ENCODE measurements around the gene ISG15. TPM values are rescaled to one million over a fixed set of nuclear protein-coding genes. Genes with fewer than 3 reads are reported as not detected.
A peak's percentile ranks its signal among the peaks of the same experiment; 100 is the strongest.

ISG15 gene
- total RNA-seq, 5 donors from 2014 or later (not counting 1 experiment from before 2014, with no cell fraction given), result 29.1 to 69.8 (median 48.5) TPM

- CTCF ChIA-PET, result interaction anchor here in 1 of 2 donors (0.6 to 0.8 kb wide), 2 partner anchors 25 to 46 kb away, joined by 5 read pairs; partner anchors contain the start of gene ISG15
- DNase-seq, result peak; percentile 33 to 85 (median 61)
- Histone ChIP-seq H3K36me3 (ENCODE audit: control insufficient read depth in 2 of 2, extremely low read depth in 1 of 2, insufficient read depth in 1 of 2, low read length in 1 of 2) (peaks cover 0 to 4% of the 10 kb centered on the region in 2 donors), H3K4me1 (ENCODE audit: control insufficient read depth in 1 of 2, extremely low read depth in 1 of 2, insufficient read depth in 2 of 2, low read length in 2 of 2) (peaks cover 0 to 21% of the 10 kb centered on the region in 2 experiments), H3K9me3 (no peaks in the 10 kb centered on the region), H3K27ac (ENCODE audit: low read length) (peak overlapping the region; percentile 47), H3K4me3 (ENCODE audit: control insufficient read depth in 1 of 2, extremely low read depth in 1 of 2, low read length in 1 of 2) (peak overlapping the region; percentile 53 to 66), H3K27me3 (replicated peaks in 1 of 2; ENCODE audit: control insufficient read depth in 2 of 2, extremely low read depth in 1 of 2, insufficient read depth in 2 of 2, low read length in 1 of 2) (peaks cover 0 to 37% of the 10 kb centered on the region in 2 experiments)
- H3K9me3 Mint-ChIP-seq, result no peaks in the 10 kb centered on the region
- WGBS (ENCODE audit: insufficient coverage), result 1% methylated on average over 60 of the region's 60 CpGs
- H3K27me3 Mint-ChIP-seq, result peaks cover 7% of the 10 kb centered on the region in 2 donors
- POLR2A ChIA-PET, result no interaction called here
- H3K4me3 Mint-ChIP-seq, result peak overlapping the region; percentile 71 to 85 (median 79)
- H3K27ac Mint-ChIP-seq, result peak overlapping the region; percentile 69 to 82
- H3K4me1 Mint-ChIP-seq, result peaks cover 0 to 13% (median 12%) of the 10 kb centered on the region in 3 donors
- peak; percentile 89 to 92 (median 90) for ATAC-seq (replicated peaks in 1 of 4)
- H3K36me3 Mint-ChIP-seq, result no peaks in the 10 kb centered on the region
Measured at GRCh38 chr1:966704-967300, 46.5 kb upstream of the ISG15 start.

GRCh38 chr1:967466-968343 lies 45.6 kb upstream of the ISG15 start:
- Mint-ChIP-seq H3K27ac (no peak overlapping the region), H3K4me3 (peak overlapping the region in 1 of 3 donors; percentile 71), H3K9me3 (no peaks in the 10 kb centered on the region), H3K27me3 (peaks cover 7% of the 10 kb centered on the region in 2 donors), H3K36me3 (no peaks in the 10 kb centered on the region), H3K4me1 (peaks cover 0 to 11% (median 11%) of the 10 kb centered on the region in 3 donors)
- Histone ChIP-seq H3K27me3 (replicated peaks in 1 of 2; ENCODE audit: control insufficient read depth in 2 of 2, extremely low read depth in 1 of 2, insufficient read depth in 2 of 2, low read length in 1 of 2) (peaks cover 0 to 44% of the 10 kb centered on the region in 2 experiments), H3K4me1 (ENCODE audit: control insufficient read depth in 1 of 2, extremely low read depth in 1 of 2, insufficient read depth in 2 of 2, low read length in 2 of 2) (peaks cover 0 to 21% of the 10 kb centered on the region in 2 experiments), H3K27ac (ENCODE audit: low read length) (no peak overlapping the region), H3K36me3 (ENCODE audit: control insufficient read depth in 2 of 2, extremely low read depth in 1 of 2, insufficient read depth in 1 of 2, low read length in 1 of 2) (peaks cover 0 to 4% of the 10 kb centered on the region in 2 donors), H3K4me3 (ENCODE audit: control insufficient read depth in 1 of 2, extremely low read depth in 1 of 2, low read length in 1 of 2) (peak overlapping the region in 1 of 2 donors; percentile 66), H3K9me3 (no peaks in the 10 kb centered on the region)
- DNase-seq (no peak), ATAC-seq (replicated peaks in 1 of 4) (no peak)
- WGBS (ENCODE audit: insufficient coverage), result 81% methylated on average over 18 of the region's 23 CpGs
- POLR2A ChIA-PET, result no interaction called here
- CTCF ChIA-PET, result no interaction called here

GRCh38 chr1:969260-969855 lies 43.9 kb upstream of the ISG15 start:
- no peak overlapping the region for H3K27ac ChIP-seq (ENCODE audit: low read length)
- H3K27me3 Mint-ChIP-seq, result peaks cover 7% of the 10 kb centered on the region in 2 donors
- no peak overlapping the region for H3K27ac Mint-ChIP-seq
- no peak overlapping the region for H3K4me3 Mint-ChIP-seq
- H3K4me1 ChIP-seq (ENCODE audit: control insufficient read depth in 1 of 2, extremely low read depth in 1 of 2, insufficient read depth in 2 of 2, low read length in 2 of 2), result peaks cover 0 to 21% of the 10 kb centered on the region in 2 experiments
- H3K4me3 ChIP-seq (ENCODE audit: control insufficient read depth in 1 of 2, extremely low read depth in 1 of 2, low read length in 1 of 2), result no peak overlapping the region
- ChIA-PET POLR2A (no interaction called here), CTCF (no interaction called here)
- WGBS (ENCODE audit: insufficient coverage), result 84% methylated on average over 15 of the region's 15 CpGs
- no peaks in the 10 kb centered on the region for H3K9me3 Mint-ChIP-seq
- peaks cover 0 to 61% of the 10 kb centered on the region in 2 experiments for H3K27me3 ChIP-seq (replicated peaks in 1 of 2; ENCODE audit: control insufficient read depth in 2 of 2, extremely low read depth in 1 of 2, insufficient read depth in 2 of 2, low read length in 1 of 2)
- ATAC-seq (replicated peaks in 1 of 4) (no peak), DNase-seq (no peak)
- H3K9me3 ChIP-seq, result no peaks in the 10 kb centered on the region
- H3K36me3 ChIP-seq (ENCODE audit: control insufficient read depth in 2 of 2, extremely low read depth in 1 of 2, insufficient read depth in 1 of 2, low read length in 1 of 2), result no peaks in the 10 kb centered on the region
- H3K4me1 Mint-ChIP-seq, result peaks cover 0 to 11% (median 9%) of the 10 kb centered on the region in 3 donors
- H3K36me3 Mint-ChIP-seq, result no peaks in the 10 kb centered on the region

GRCh38 chr1:970242-970972 lies 42.9 kb upstream of the ISG15 start:
- DNase-seq (no peak), ATAC-seq (replicated peaks in 1 of 4) (no peak)
- Mint-ChIP-seq H3K4me3 (no peak overlapping the region), H3K4me1 (peaks cover 0 to 11% (median 9%) of the 10 kb centered on the region in 3 donors), H3K27ac (no peak overlapping the region), H3K36me3 (no peaks in the 10 kb centered on the region), H3K9me3 (no peaks in the 10 kb centered on the region), H3K27me3 (peaks cover 7 to 11% of the 10 kb centered on the region in 2 donors)
- Histone ChIP-seq H3K27me3 (replicated peaks in 1 of 2; ENCODE audit: control insufficient read depth in 2 of 2, extremely low read depth in 1 of 2, insufficient read depth in 2 of 2, low read length in 1 of 2) (peaks cover 0 to 71% of the 10 kb centered on the region in 2 experiments), H3K27ac (ENCODE audit: low read length) (no peak overlapping the region), H3K36me3 (ENCODE audit: control insufficient read depth in 2 of 2, extremely low read depth in 1 of 2, insufficient read depth in 1 of 2, low read length in 1 of 2) (no peaks in the 10 kb centered on the region), H3K4me3 (ENCODE audit: control insufficient read depth in 1 of 2, extremely low read depth in 1 of 2, low read length in 1 of 2) (no peak overlapping the region), H3K4me1 (ENCODE audit: control insufficient read depth in 1 of 2, extremely low read depth in 1 of 2, insufficient read depth in 2 of 2, low read length in 2 of 2) (peaks cover 0 to 21% of the 10 kb centered on the region in 2 experiments), H3K9me3 (no peaks in the 10 kb centered on the region)
- ChIA-PET POLR2A (interaction anchor here in 1 of 2 donors (0.6 kb wide), 1 partner anchor 458 kb away, joined by 7 read pairs; no protein-coding TSS in a partner anchor), CTCF (no interaction called here)
- WGBS (ENCODE audit: insufficient coverage), result 31% methylated on average over 29 of the region's 33 CpGs

GRCh38 chr1:970973-971730 lies 42.1 kb upstream of the ISG15 start:
- DNase-seq (no peak), ATAC-seq (replicated peaks in 1 of 4) (no peak)
- no peak overlapping the region for H3K4me3 ChIP-seq (ENCODE audit: control insufficient read depth in 1 of 2, extremely low read depth in 1 of 2, low read length in 1 of 2)
- H3K4me1 ChIP-seq (ENCODE audit: control insufficient read depth in 1 of 2, extremely low read depth in 1 of 2, insufficient read depth in 2 of 2, low read length in 2 of 2), result peaks cover under 1 to 22% of the 10 kb centered on the region in 2 experiments
- Mint-ChIP-seq H3K36me3 (no peaks in the 10 kb centered on the region), H3K4me3 (no peak overlapping the region), H3K4me1 (peaks cover 6 to 10% (median 7%) of the 10 kb centered on the region in 3 donors), H3K27ac (no peak overlapping the region), H3K9me3 (no peaks in the 10 kb centered on the region), H3K27me3 (peaks cover 12 to 18% of the 10 kb centered on the region in 2 donors)
- peaks cover 0 to 79% of the 10 kb centered on the region in 2 experiments for H3K27me3 ChIP-seq (replicated peaks in 1 of 2; ENCODE audit: control insufficient read depth in 2 of 2, extremely low read depth in 1 of 2, insufficient read depth in 2 of 2, low read length in 1 of 2)
- H3K27ac ChIP-seq (ENCODE audit: low read length), result no peak overlapping the region
- 64% methylated on average over 20 of the region's 42 CpGs for WGBS (ENCODE audit: insufficient coverage)
- ChIA-PET CTCF (no interaction called here), POLR2A (no interaction called here)
- H3K9me3 ChIP-seq, result no peaks in the 10 kb centered on the region
- no peaks in the 10 kb centered on the region for H3K36me3 ChIP-seq (ENCODE audit: control insufficient read depth in 2 of 2, extremely low read depth in 1 of 2, insufficient read depth in 1 of 2, low read length in 1 of 2)

Measured in T-cell (primary cell).